CD4-positive, CD25-positive, alpha-beta regulatory T cell (primary cell): ENCODE measurements around the gene DEAF1. TPM values are rescaled to one million over a fixed set of nuclear protein-coding genes. Genes with fewer than 3 reads are reported as not detected.

ENCODE experiments used
- ATAC-seq, 2 donors: fragments of 150-1000 bp; cut with Tn5 transposase; one replicate each; pipeline ENCODE4 v1.10.0; 2021; ENCODE audit warnings: low read depth in 2 of 2, moderate number of reproducible peaks in 2 of 2, moderate library complexity in 1 of 2
- DNase-seq, 3 donors: peaks; one replicate each; pipeline versions ENCODE4 v3.0.0 to v3.0.0-alpha.2; 2012 to 2022; ENCODE audit warnings: mixed read lengths in 1 of 3
- H3K27ac ChIP-seq: one replicate; pipeline ENCODE4 v1.7.0; 2013; ENCODE audit warnings: mild to moderate bottlenecking, low read length; ENCODE audit not compliant: insufficient read depth, poor library complexity, severe bottlenecking
- H3K27me3 ChIP-seq: one replicate; pipeline ENCODE4 v1.7.0; 2013; ENCODE audit warnings: low read length; ENCODE audit not compliant: control insufficient read depth, insufficient read depth
- H3K36me3 ChIP-seq: one replicate; pipeline ENCODE4 v1.7.0; 2013; ENCODE audit warnings: mild to moderate bottlenecking, low read length, moderate library complexity; ENCODE audit not compliant: control insufficient read depth, insufficient read depth
- H3K4me1 ChIP-seq: 2 replicates; pipeline ENCODE4 v1.7.0; 2013; ENCODE audit warnings: mild to moderate bottlenecking, low read length; ENCODE audit not compliant: insufficient read depth, control insufficient read depth, poor library complexity, severe bottlenecking
- H3K4me3 ChIP-seq: one replicate; pipeline ENCODE4 v1.7.0; 2013; ENCODE audit warnings: low read depth, mild to moderate bottlenecking, low read length, moderate library complexity
- H3K9me3 ChIP-seq, 2 experiments: 1 replicate in 1 of 2; 2 replicates in 1 of 2; pipeline ENCODE4 v1.7.0; 2013; ENCODE audit warnings: low read length in 2 of 2, mild to moderate bottlenecking in 1 of 2, moderate library complexity in 1 of 2; ENCODE audit not compliant: control insufficient read depth in 2 of 2
- H3K27ac Mint-ChIP-seq, 3 donors: one replicate each; pipeline ENCODE4 v1.8.0; 2020 to 2022; ENCODE audit warnings: mild to moderate bottlenecking in 3 of 3, mixed read lengths in 3 of 3, moderate library complexity in 2 of 3
- H3K27me3 Mint-ChIP-seq: one replicate; pipeline ENCODE4 v1.8.0; 2022; ENCODE audit warnings: mild to moderate bottlenecking, mixed read lengths
- H3K36me3 Mint-ChIP-seq: one replicate; pipeline ENCODE4 v1.8.0; 2020; ENCODE audit warnings: mixed read lengths
- H3K4me1 Mint-ChIP-seq, 4 donors: one replicate each; pipeline ENCODE4 v1.8.0; 2020 to 2022; ENCODE audit warnings: mixed read lengths in 4 of 4, mild to moderate bottlenecking in 1 of 4
- H3K4me3 Mint-ChIP-seq, 4 donors: one replicate each; pipeline ENCODE4 v1.8.0; 2020 to 2022; ENCODE audit warnings: mild to moderate bottlenecking in 4 of 4, mixed read lengths in 4 of 4, moderate library complexity in 3 of 4
- H3K9me3 Mint-ChIP-seq, 7 donors: one replicate each; pipeline ENCODE4 v1.8.0; 2020 to 2022; ENCODE audit warnings: mixed read lengths in 7 of 7, mild to moderate bottlenecking in 3 of 7, moderate library complexity in 2 of 7
- polyA plus RNA-seq, 4 donors: library from polyadenylated mRNA; unstranded; fragments of 300-500 nt; fragmentation: Illumina TruSeq; gene quantifications; one replicate each; pipeline ENCODE4 v1.2.3, GENCODE V29; 2021
- total RNA-seq: library from RNA; stranded (reverse); gene quantifications from one replicate; pipeline ENCODE4 v1.2.3, GENCODE V29; 2022

Gene DEAF1
- total and polyA plus RNA-seq, 5 donors from 2014 or later = 33.5 to 84.1 (median 37.7) TPM

DNA sequence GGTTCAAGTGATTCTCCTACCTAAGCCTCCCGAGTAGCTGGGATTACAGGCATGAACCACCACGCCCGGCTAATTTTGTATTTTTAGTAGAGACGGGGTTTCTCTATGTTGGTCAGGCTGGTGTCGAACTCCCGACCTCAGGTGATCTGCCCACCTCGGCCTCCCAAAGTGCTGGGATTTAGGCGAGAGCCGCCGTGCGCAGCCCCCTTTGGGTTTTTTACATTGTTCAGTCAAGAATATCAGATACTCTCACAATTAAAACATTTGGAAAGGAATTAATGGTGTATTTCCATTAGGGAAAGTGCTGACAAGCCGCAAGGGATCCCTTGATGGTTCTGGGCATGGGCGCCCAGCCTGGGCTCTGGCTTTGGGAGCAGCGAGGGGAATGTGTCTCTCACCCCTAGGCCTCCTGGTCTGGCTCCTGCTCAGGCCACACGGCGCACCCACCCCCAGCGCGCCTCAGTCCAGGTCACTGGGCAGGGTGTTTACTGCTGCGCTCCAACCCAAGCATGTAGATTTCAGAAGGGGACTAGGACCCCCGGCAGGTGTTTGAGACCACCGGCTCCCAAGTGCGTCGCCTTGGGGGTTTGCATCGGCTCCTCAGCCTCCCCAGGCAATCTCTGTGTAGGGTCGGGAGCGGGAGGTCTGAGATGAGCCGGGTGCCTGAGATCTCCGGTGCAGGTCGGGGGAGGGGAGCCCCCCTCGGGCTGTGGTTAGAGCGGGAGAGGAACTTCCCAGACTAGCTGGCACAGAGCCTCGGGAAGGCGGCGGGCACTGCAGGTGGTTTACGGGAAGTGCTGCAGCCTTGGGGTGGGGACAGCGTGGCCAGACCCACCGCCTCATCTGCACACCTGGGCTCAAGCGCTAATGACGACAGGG lies 78.5 kb downstream of the DEAF1 start:
- DNase-seq (no peak), ATAC-seq (no peak)
- H3K27me3 ChIP-seq = no peaks in the 10 kb centered on the region
- peaks cover 0 to 27% (median 4%) of the 10 kb centered on the region in 4 donors for H3K4me1 Mint-ChIP-seq
- peak overlapping the region; percentile 93 to 97 (median 95) for H3K4me3 Mint-ChIP-seq
- peaks cover 30% of the 10 kb centered on the region for H3K4me1 ChIP-seq
- H3K27ac Mint-ChIP-seq = peak overlapping the region; percentile 87 to 95 (median 90)
- H3K27me3 Mint-ChIP-seq = no peaks in the 10 kb centered on the region
- H3K9me3 Mint-ChIP-seq = no peaks in the 10 kb centered on the region
- no peaks in the 10 kb centered on the region for H3K9me3 ChIP-seq
- H3K36me3 ChIP-seq = peaks cover 11% of the 10 kb centered on the region
- peaks cover 4% of the 10 kb centered on the region for H3K36me3 Mint-ChIP-seq
- peak overlapping the region; percentile 93 for H3K27ac ChIP-seq
- peak overlapping the region; percentile 71 for H3K4me3 ChIP-seq

DNA sequence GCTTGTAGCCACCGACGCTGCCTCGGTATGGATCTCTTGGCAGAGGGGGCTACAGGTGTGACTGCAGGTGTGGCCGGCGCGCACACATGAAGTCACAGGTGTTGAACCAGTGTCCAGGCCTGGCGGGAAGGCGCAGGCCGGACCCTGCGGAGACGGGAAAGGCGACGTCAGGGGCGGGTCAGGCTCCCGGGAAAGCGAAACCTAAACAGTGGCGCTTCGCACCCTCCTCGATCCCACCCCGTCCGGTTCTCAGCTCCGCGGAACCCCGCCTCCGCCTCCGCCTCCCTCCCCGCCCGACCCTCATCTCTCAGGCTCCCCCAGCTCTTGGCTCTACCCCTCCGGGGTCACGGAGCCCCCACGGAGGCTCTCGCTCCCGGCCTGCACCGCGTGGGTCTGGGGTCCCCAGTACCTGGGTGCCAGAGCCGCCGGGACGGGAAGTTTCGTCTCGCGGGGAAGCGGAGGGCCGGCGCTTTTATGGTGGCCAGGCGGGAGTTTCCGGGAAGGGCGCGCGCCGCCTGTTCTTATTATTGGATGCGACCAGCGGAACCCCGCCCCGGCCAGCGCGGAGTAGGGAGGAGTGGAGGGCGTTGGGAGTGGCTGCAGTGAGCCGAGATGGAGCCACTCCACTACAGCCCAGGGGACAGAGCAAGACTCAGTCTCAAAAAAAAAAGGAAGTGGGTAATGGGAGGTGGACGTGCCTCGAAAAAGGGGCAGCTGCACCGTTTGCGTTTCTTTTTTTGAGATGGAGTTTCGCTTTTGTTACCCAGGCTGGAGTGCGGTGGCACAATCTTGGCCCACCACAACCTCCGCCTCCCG lies 79.3 kb downstream of the DEAF1 start, which contains the start of gene IRF7:
Gene IRF7, minus strand, starts transcription at position 447 of the 816 bp plus-strand sequence. CDS start 586 bp downstream, outside the sequence.
- peaks cover 4% of the 10 kb centered on the region for H3K36me3 Mint-ChIP-seq
- H3K9me3 ChIP-seq = no peaks in the 10 kb centered on the region
- peaks cover 30% of the 10 kb centered on the region for H3K4me1 ChIP-seq
- DNase-seq (peak; percentile 81 to 92 (median 86)), ATAC-seq (peak; percentile 73 to 79)
- peak within 1 kb of the TSS; percentile 71 for H3K4me3 ChIP-seq
- peaks cover 19% of the 10 kb centered on the region for H3K36me3 ChIP-seq
- no peaks in the 10 kb centered on the region for H3K27me3 Mint-ChIP-seq
- H3K4me3 Mint-ChIP-seq = peak within 1 kb of the TSS; percentile 93 to 97 (median 95)
- H3K27me3 ChIP-seq = no peaks in the 10 kb centered on the region
- H3K27ac ChIP-seq = peak within 1 kb of the TSS; percentile 93
- H3K27ac Mint-ChIP-seq = peak within 1 kb of the TSS; percentile 87 to 95 (median 90)
- peaks cover 0 to 27% (median 4%) of the 10 kb centered on the region in 4 donors for H3K4me1 Mint-ChIP-seq
- no peaks in the 10 kb centered on the region for H3K9me3 Mint-ChIP-seq

DNA sequence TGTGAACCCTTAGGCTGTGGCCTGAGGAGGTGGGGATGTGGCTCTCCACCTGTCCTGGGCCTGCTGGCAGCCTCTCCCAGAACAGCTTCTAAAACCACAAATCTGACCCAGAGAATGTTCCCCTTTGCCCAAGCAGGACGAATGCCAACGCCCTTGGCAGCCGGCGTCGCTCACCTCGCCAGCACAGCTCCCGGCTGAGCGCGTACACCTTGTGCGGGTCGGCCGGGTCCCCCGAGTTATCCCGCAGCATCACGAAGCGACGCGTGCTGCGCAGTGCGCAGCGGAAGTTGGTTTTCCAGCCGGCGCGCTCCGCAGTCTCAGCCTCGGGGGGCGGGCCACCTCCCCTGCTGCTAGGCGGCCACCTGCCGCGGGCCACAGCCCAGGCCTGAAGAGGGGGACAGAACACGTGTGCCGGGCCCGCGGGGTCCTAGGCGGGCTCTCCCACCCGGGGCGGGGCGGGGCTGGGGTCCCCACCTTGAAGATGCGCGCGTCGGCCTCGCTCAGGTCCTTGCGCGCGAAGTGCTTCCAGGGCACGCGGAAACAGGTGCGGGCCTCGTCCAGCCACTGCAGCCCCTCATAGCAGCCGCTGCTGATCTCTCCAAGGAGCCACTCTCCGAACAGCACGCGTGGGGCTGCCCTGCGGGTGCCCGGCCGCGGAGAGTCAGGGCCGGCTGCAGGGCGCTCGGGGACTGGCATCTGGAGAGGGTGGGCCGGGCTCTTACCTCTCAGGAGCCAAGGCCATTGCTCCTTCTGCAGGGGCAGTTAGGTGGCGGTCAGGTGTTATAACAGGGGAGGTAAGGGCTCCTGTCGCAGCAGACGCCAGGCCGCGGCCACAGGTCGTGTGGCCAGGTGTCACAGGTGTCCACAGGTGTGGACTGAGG lies 80.2 kb downstream of the DEAF1 start:
- Histone ChIP-seq H3K27ac (peak overlapping the region; percentile 93), H3K4me1 (peaks cover 30% of the 10 kb centered on the region), H3K9me3 (no peaks in the 10 kb centered on the region), H3K27me3 (no peaks in the 10 kb centered on the region), H3K4me3 (peak overlapping the region; percentile 65), H3K36me3 (peaks cover 28% of the 10 kb centered on the region)
- ATAC-seq (no peak), DNase-seq (peak in 1 of 3 donors; percentile 30)
- peak overlapping the region; percentile 84 to 92 (median 90) for H3K27ac Mint-ChIP-seq
- H3K4me1 Mint-ChIP-seq = peaks cover 0 to 27% (median 4%) of the 10 kb centered on the region in 4 donors
- peak overlapping the region; percentile 93 to 97 (median 95) for H3K4me3 Mint-ChIP-seq
- peaks cover 4% of the 10 kb centered on the region for H3K36me3 Mint-ChIP-seq
- H3K27me3 Mint-ChIP-seq = no peaks in the 10 kb centered on the region
- no peaks in the 10 kb centered on the region for H3K9me3 Mint-ChIP-seq

DNA sequence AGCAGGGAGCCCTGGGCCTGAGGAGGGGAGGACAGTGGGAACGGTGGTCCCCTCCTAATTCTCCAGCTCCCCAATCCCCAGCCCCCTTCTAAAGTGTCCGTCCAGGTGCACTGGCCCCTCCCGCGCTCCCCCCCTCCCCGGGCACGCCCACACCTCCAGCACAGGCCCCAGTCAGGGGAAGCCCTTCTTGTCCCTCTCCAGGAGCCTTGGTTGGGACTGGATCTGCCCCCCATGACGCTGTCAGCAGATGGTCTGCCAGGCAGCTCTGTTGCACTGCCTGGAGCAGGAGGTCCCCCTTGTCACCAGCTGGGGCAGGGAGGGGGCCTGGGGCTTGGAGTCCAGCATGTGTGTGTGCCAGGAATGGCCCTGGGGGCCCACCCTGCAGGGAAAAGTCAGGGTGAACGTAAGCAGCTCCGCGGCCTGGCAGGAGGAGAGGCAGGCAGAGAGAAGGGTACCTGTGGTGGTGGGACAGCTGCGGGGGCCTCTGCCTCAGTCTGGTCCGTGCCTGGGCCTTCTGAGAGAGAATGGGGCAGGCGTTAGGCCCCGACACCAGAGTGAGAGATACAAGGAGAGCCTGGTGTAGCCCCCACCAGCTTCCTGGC lies 80.9 kb downstream of the DEAF1 start:
- no peaks in the 10 kb centered on the region for H3K27me3 Mint-ChIP-seq
- peaks cover 4% of the 10 kb centered on the region for H3K36me3 Mint-ChIP-seq
- peak overlapping the region; percentile 65 to 84 (median 80) for H3K4me3 Mint-ChIP-seq
- peaks cover 28% of the 10 kb centered on the region for H3K36me3 ChIP-seq
- DNase-seq (no peak), ATAC-seq (no peak)
- no peaks in the 10 kb centered on the region for H3K9me3 Mint-ChIP-seq
- no peaks in the 10 kb centered on the region for H3K9me3 ChIP-seq
- H3K27me3 ChIP-seq = no peaks in the 10 kb centered on the region
- peak overlapping the region; percentile 65 to 86 (median 66) for H3K27ac Mint-ChIP-seq
- peaks cover 30% of the 10 kb centered on the region for H3K4me1 ChIP-seq
- H3K27ac ChIP-seq = peak overlapping the region; percentile 93
- H3K4me3 ChIP-seq = no peak overlapping the region
- peaks cover 0 to 27% (median 4%) of the 10 kb centered on the region in 4 donors for H3K4me1 Mint-ChIP-seq

DNA sequence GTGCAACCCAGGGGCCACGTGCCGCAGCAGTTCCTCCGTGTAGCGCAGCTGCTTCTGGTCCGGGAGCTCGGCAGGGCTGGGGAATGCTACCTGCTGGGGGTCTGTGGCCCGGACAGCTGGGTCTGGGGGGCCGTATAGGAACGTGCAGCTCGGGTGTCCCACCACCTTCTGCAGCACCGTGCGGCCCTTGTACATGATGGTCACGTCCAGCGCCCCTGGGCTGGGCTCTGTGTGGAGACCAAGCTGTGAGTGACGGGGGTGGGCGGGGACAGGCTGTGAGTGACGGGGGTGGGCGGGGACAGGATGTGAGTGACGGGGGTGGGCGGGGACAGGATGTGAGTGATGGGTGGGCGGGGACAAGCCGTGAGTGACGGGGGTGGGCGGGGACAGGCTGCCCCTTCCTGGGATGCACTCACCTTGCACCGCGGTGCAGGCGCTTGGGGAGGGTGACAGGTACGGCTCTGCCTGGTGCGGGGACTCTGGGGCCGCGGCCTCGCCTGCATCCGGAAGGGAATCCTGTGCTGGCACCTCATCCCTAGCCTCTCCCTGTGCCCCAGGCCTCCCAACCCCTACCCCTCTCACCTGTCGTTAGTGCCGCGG lies 81.6 kb downstream of the DEAF1 start:
- ATAC-seq (peak; percentile 31 to 39), DNase-seq (peak; percentile 78 to 83 (median 81))
- Histone ChIP-seq H3K27ac (peak overlapping the region; percentile 93), H3K4me3 (no peak overlapping the region), H3K9me3 (no peaks in the 10 kb centered on the region), H3K4me1 (peaks cover 30% of the 10 kb centered on the region), H3K27me3 (no peaks in the 10 kb centered on the region), H3K36me3 (peaks cover 33% of the 10 kb centered on the region)
- peak overlapping the region in 2 of 3 donors; percentile 82 to 86 for H3K27ac Mint-ChIP-seq
- H3K9me3 Mint-ChIP-seq = peaks cover 0 to under 1% (median 0%) of the 10 kb centered on the region in 7 donors
- H3K27me3 Mint-ChIP-seq = no peaks in the 10 kb centered on the region
- peaks cover 4% of the 10 kb centered on the region for H3K36me3 Mint-ChIP-seq
- peak overlapping the region in 1 of 4 donors; percentile 41 for H3K4me3 Mint-ChIP-seq
- peaks cover 0 to 27% (median 4%) of the 10 kb centered on the region in 4 donors for H3K4me1 Mint-ChIP-seq

DNA sequence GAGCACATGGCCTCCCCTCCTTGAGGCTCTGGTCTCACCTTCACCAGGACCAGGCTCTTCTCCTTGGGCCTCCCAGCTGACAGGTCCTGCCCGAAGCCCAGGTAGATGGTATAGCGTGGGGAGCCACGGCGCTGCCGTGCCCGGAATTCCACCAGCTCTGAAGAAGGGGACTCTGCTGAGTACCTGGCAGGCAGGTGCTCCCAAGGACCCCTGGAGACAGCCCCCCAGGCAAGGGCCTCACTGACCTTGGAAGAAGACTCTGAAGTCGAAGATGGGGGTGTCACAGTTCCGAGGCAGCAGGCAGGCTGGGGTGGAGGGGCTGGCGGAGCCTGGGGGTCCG lies 82.1 kb downstream of the DEAF1 start:
- Histone ChIP-seq H3K9me3 (no peaks in the 10 kb centered on the region), H3K4me3 (no peak overlapping the region), H3K27me3 (no peaks in the 10 kb centered on the region), H3K4me1 (peaks cover 30% of the 10 kb centered on the region), H3K27ac (peak overlapping the region; percentile 84), H3K36me3 (peaks cover 38% of the 10 kb centered on the region)
- H3K4me1 Mint-ChIP-seq = peaks cover 0 to 27% (median 4%) of the 10 kb centered on the region in 4 donors
- DNase-seq (no peak), ATAC-seq (no peak)
- peaks cover 0 to 2% (median 0%) of the 10 kb centered on the region in 7 donors for H3K9me3 Mint-ChIP-seq
- no peaks in the 10 kb centered on the region for H3K27me3 Mint-ChIP-seq
- peak overlapping the region in 2 of 3 donors; percentile 75 to 91 for H3K27ac Mint-ChIP-seq
- H3K36me3 Mint-ChIP-seq = peaks cover 4% of the 10 kb centered on the region
- peak overlapping the region in 1 of 4 donors; percentile 85 for H3K4me3 Mint-ChIP-seq
